ENCODE data around the gene SBNO2.

Gene SBNO2

DNA sequence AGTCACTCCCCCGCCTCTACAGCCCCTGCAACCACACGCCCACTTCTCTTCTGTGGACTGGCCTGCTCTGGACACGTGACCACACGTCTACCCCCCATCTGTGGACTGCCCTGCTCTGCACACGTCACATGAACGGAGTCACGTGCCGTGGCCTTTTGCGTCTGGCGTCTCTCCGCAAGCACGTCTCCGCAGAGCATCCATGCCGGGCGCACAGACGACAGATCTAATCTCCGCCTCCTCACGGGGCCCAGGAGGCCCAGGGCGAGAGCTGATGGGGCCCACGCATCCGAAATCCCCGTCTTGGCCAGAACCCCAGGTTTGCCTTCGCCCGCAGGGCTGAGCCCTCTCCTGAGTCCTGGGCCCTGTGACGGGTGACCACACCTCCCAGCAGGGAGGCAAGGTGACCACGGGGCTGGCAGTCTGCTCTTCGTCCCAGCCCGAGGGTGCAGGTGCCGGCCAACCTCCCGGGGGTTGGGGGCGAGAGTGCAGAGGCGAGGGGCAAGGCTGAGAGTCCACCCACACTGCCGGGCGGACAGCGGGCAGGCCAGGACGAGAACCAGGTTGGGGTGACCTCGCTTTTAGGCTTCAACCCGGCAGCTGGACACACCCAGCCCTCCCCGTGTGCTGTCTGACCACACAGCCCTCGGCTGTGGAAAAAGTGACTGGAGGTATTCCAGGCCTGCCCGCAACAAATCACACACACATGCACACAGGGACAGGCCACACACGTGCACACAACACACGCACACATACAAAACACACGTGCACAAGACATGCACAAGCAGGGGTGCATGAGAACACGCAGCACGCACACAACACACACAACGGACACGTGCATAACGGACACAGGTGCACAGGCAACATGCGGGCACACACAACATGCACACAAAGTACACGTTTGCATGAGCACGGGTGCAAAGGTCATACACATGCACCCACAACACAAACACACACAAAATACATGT is 3.9 kb downstream of the SBNO2 start:
- no peak for DNase-seq (ENCODE audit: low read depth, low spot score)

DNA sequence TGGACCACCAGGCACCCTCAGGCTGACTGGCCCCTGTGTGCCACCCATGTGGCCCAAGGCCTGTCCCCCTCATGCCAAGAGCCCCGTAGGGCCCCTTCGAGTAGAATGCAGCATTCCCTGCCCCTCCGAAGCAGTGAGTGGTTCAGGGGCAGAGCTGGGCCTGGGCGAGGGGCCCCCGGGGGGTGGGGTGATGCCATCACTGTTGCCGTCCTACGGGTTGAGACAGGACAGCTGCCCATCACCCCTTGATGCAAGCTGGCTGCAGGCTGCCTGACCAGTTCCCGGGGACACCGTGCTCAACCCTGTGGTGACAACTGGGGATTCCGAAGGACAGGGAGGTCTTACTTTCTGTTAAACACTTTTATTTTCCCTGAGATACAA is 4.7 kb downstream of the SBNO2 start:
- no peak for DNase-seq (ENCODE audit: low read depth, low spot score)

GRCh38 chr19:1168572-1169410 is 5.3 kb downstream of the SBNO2 start:
- DNase-seq (ENCODE audit: low read depth, low spot score) = no peak

- DNase-seq (ENCODE audit: low read depth, low spot score) = no peak
These were observed 6.1 kb downstream of the SBNO2 start for GRCh38 chr19:1167687-1168571.

DNA sequence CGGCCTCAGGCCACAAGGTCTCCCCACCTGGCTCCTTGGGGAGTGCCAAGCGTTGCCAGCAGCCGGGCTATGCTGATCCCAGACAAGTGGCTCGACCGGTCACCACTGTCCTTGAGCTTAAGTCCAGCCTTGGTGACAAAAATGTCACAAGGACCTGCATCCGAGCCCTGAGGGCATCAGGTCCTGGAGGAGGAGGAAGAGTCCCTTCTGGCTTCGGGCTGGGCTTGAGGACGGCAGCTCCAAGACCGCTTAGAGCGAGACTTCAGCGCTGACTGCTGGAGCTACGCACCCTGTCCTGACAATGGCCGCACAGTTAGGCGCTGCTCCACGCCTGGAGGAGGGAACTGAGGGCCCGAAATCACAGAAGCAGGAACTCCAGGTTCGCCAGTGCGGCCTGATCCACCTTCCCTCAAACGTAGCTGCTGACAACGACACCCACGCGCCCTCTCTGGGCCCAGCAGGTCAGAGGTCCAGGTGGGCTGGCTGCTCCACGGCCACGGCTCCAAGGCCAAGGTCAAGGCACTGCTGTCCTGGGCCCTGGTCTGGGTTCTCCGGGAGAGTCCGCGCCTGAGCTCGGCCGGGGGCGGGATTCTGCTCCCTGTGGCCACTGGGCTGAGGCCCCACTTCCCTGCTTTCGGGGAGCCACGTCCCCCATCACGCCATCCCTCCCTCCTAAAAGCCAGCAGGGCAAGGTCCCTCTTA is 7.0 kb downstream of the SBNO2 start:
- DNase-seq (ENCODE audit: low read depth, low spot score) = no peak

DNA sequence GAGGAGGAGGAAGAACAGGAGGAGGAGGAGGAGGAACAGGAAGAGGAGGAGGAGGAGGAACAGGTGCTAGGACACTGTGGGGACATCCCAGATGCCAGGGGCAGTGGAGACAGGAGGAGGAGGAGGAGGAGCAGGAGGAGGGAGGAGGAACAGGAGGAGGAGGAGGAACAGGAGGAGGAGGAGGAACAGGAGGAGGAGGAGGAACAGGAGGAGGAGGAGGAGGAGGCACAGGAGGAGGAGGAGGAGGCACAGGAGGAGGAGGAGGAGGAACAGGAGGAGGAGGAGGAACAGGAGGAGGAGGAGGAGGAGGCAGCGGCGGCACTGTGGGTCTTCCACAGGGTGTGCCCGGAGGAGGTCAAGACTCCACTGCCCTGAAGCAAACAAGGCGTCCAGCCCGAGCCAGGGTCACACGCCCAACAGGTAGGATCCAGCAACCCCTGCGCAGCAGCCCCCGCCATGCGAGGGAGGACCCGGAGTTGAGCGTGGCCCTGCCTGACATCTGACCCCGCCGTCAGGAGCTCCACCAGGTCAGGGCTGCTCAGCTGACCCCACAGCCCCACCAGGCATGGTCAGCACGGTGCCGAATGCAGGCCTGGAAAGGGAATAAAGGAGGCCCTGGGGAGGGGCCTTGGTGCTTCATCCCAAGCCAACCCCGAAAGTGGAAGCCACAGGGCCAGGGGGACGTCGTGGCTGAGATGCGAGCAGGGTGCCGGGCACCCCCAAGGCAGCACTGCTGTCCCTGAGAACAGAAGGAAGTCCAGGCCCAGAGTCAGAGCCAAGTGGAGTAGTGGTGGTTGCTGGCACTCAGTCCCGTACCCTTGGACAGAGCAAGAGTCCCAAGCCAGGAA is 9.2 kb downstream of the SBNO2 start:
- no peak for DNase-seq (ENCODE audit: low read depth, low spot score)

GRCh38 chr19:1163934-1164683 is 10.0 kb downstream of the SBNO2 start:
- DNase-seq (ENCODE audit: low read depth, low spot score) = no peak

GRCh38 chr19:1163283-1163933 is 10.7 kb downstream of the SBNO2 start:
- DNase-seq (ENCODE audit: low read depth, low spot score) = no peak

- DNase-seq (ENCODE audit: low read depth, low spot score) = no peak
These were observed 11.4 kb downstream of the SBNO2 start for GRCh38 chr19:1162404-1163282.

- no peak for DNase-seq (ENCODE audit: low read depth, low spot score)
These were observed 12.4 kb downstream of the SBNO2 start for GRCh38 chr19:1161716-1162115.

DNA sequence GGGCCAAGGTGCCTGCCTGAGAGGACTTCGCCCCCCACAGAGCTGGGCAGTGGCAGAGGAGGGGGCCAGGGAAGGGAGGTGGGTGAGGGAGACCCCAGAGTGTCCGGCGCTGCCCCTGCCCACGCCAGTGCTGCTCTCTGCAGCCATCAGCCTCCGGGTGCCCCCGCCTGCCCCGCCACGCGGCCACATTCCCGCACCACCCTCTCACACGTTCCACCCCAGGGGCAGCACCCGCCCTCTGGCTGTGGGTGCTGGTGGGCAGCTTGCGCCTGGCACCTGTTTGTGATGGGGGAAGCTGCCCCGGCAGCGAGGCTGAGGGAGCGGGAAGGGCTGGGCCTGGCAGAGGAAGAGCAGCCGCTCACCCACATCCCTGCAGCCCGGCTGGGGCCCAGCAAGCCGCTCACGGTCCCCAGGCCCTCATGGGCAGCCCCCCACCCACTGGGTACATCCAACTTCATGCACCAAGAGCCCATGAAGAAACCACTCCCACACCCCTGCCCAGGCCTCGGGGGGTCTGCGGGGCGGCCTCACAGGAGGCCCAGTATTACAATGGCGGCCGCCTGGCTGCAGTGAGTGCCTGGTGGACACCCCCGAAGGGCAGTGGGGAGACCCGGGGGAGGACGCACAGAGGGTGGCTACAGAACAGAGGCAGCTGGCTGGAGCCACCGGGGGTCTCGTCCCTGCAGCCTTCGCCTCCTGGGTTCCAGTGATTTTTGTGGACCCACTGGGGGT is 14.0 kb downstream of the SBNO2 start:
- no peak for DNase-seq (ENCODE audit: low read depth, low spot score)

- DNase-seq (ENCODE audit: low read depth, low spot score) = no peak
These were observed 15.1 kb downstream of the SBNO2 start for GRCh38 chr19:1158885-1159448.

DNA sequence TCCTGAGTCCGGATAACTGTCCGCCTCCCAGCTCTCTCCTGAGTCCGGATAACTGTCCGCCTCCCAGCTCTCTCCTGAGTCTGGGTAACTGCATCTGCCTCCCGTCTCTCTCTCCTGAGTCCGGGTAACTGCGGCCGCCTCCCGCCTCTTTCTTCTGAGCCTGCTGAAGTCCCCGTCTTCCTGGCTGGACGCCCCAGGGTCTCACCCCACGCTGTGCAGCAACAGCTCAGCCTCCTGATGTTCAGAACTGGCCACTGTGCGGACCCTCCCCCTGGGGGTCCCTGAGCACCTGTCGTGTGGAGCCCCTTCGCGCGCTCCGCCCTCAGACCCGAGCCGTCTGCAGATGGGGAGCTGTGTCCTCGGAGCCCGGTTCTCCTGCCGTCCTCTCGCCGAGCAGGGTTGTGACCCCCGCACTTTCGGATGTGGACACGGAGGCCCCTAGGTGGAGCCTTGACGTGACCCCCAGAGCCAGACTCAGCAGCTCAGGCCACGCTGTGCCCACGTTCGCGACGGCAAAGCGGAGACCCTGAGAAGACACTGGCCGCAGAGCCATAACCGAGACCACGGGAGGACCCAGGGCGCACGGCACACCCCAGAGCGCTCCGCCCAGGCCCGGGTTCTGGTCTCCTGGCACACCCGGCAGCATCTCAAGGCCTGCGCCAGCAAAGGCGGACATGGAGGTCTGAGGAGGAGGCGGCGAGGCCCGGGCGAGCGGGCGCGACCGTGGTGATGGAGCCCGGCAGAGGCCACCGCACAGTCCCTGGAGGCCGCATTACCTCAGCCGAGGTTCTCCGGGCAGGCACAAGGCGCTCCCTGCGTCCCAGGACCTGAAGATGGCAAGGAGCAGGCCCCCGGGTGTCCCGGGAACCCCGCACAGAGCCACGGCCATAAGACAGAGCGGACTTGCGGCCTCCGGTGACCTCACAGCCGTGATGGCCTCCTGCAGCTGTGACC is 15.9 kb downstream of the SBNO2 start:
- no peak for DNase-seq (ENCODE audit: low read depth, low spot score)

- DNase-seq (ENCODE audit: low read depth, low spot score) = no peak
These were observed 17.0 kb downstream of the SBNO2 start for GRCh38 chr19:1156830-1157615.

DNA sequence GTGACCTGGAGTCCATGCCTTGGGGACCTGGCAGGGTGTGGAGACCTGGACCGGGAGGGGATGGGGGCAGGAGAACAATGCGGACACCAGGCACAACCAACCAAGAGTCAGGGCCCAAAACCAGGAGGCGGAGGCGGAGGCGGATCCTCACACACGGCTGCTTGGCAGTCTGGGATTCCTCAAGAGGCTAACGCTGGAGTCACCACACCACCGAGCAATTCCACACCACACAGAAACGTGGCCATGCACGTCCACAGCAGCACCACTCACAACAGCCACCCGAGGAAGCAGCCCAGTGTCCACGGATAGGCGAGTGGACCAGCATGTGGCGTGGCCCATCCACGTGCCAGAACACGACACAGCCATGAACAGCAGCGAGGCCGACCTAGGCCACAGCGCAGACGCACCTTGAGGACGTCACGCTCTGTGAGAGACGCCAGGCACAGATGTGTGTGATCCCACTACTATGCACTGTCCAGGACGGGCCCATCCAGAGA is 17.7 kb downstream of the SBNO2 start:
- no peak for DNase-seq (ENCODE audit: low read depth, low spot score)

Data from iPS DF 19.7 (cell line).